ENCODE data around the gene TMEM132E. TPM values are rescaled to one million over a fixed set of nuclear protein-coding genes. Genes with fewer than 3 reads are reported as not detected.

Gene TMEM132E
- total and polyA plus RNA-seq, 2 experiments from 2014 or later: 0.16 to 0.45 TPM

DNA sequence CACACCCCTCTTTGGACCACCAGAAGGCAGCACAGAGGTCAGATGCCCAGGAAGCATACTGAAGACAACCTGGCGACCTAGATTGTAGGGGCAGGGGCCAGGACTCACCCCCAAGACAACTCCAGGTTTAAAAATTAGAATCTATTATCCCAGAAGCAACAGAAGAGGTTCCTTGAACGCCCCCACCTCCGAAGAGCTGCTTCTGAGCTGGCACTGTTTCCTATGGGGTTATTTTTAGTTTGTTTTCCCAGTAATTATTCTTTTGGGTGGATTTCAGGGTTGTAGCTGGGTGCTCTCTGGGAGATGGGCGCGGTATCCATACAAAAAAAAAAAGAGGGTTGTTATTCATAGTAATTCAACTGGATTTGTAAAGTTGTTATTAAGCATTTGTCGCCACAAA lies 10.4 kb upstream of the TMEM132E start:
- H3K36me3 ChIP-seq (ENCODE audit: insufficient read depth): no peaks in the 10 kb centered on the region
- H3F3A ChIP-seq (replicated peaks; ENCODE audit: low read depth): no peaks in the 10 kb centered on the region
- DNase-seq (ENCODE audit: low spot score): no peak
- no peak overlapping the region for H3K4me2 ChIP-seq
- no peak overlapping the region for H2AFZ ChIP-seq
- Mint-ChIP-seq H3K36me3 (ENCODE audit: low read depth) (no peaks in the 10 kb centered on the region), H3K9me3 (no peaks in the 10 kb centered on the region; the same call in 2 of the 3 replicates), H3K27me3 (ENCODE audit: insufficient read depth, low read depth, poor library complexity) (peaks cover 12% of the 10 kb centered on the region), H3K4me1 (peaks cover 17% of the 10 kb centered on the region), H3K4me3 (no peak overlapping the region), H3K27ac (no peak overlapping the region)
- no peaks in the 10 kb centered on the region for H3K79me2 ChIP-seq (replicated peaks; ENCODE audit: insufficient read depth)
- H3K27ac ChIP-seq (ENCODE audit: low read depth): no peak overlapping the region
- H4K20me1 ChIP-seq (replicated peaks; ENCODE audit: insufficient read depth): no peaks in the 10 kb centered on the region
- no peak overlapping the region for H3K4me3 ChIP-seq
- no peak for TF ChIP-seq REST (IDR thresholded peaks at IDR 0.05; ENCODE audit: unreplicated experiment)
- H3K4me1 ChIP-seq (ENCODE audit: insufficient read depth): no peaks in the 10 kb centered on the region; the same call in 1 of the 2 replicates
- H3K9me2 ChIP-seq (ENCODE audit: insufficient read depth): no peaks in the 10 kb centered on the region
- no peak for ATAC-seq
- H3K27me3 ChIP-seq (ENCODE audit: insufficient read depth): peaks cover 25% of the 10 kb centered on the region; the same call in 1 of the 2 replicates

DNA sequence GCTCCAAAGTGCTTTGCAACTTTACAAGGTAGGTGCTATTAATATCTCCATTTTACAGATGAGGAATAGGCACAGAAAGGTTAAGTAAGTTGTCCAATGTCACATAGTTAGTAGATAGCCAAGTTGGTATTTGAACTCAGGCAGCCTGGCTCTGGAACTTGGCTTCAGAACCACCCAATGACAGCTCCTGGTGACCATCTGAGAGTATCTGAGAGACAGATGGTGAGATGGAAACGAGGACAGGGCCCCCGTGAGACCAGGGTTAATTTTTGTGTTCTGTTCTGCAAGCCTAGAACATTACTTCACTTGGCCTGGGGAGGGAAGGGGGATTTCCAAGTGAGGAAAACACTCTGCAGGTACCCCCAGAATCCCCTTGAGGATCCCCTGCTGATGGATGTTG lies 9.8 kb upstream of the TMEM132E start:
- H3K4me3 Mint-ChIP-seq: no peak overlapping the region
- ATAC-seq (no peak), DNase-seq (ENCODE audit: low spot score) (no peak)
- Histone ChIP-seq H3K4me2 (no peak overlapping the region), H2AFZ (no peak overlapping the region), H3F3A (replicated peaks; ENCODE audit: low read depth) (no peaks in the 10 kb centered on the region), H3K79me2 (replicated peaks; ENCODE audit: insufficient read depth) (no peaks in the 10 kb centered on the region), H4K20me1 (replicated peaks; ENCODE audit: insufficient read depth) (no peaks in the 10 kb centered on the region; the same call in 1 of the 2 replicates), H3K9me2 (ENCODE audit: insufficient read depth) (no peaks in the 10 kb centered on the region), H3K4me1 (ENCODE audit: insufficient read depth) (no peaks in the 10 kb centered on the region; the same call in 1 of the 2 replicates), H3K27me3 (ENCODE audit: insufficient read depth) (peaks cover 25% of the 10 kb centered on the region), H3K4me3 (no peak overlapping the region), H3K36me3 (ENCODE audit: insufficient read depth) (no peaks in the 10 kb centered on the region), H3K27ac (ENCODE audit: low read depth) (no peak overlapping the region)
- H3K27me3 Mint-ChIP-seq (ENCODE audit: insufficient read depth, low read depth, poor library complexity): peaks cover 12% of the 10 kb centered on the region
- no peaks in the 10 kb centered on the region; the same call in 2 of the 3 replicates for H3K9me3 Mint-ChIP-seq
- H3K27ac Mint-ChIP-seq: no peak overlapping the region
- H3K36me3 Mint-ChIP-seq (ENCODE audit: low read depth): no peaks in the 10 kb centered on the region
- peaks cover 17% of the 10 kb centered on the region for H3K4me1 Mint-ChIP-seq
- no peak for TF ChIP-seq EZH2 (IDR thresholded peaks at IDR 0.05; ENCODE audit: low read depth, unreplicated experiment)
- TF ChIP-seq NANOG (IDR thresholded peaks at IDR 0.05; ENCODE audit: borderline replicate concordance): no peak
- TF ChIP-seq CREB1 (CRISPR knock-in tag; IDR thresholded peaks at IDR 0.05; ENCODE audit: low read depth): no peak
- TF ChIP-seq ZNF462 (CRISPR knock-in tag; IDR thresholded peaks at IDR 0.05): no peak
- TF ChIP-seq JUNB (IDR thresholded peaks at IDR 0.05; ENCODE audit: unreplicated experiment): no peak
- no peak for TF ChIP-seq EZH2phosphoT487 (IDR thresholded peaks at IDR 0.05; ENCODE audit: unreplicated experiment)
- no peak for TF ChIP-seq REST (IDR thresholded peaks at IDR 0.05; ENCODE audit: unreplicated experiment)
- no peak for TF ChIP-seq STAT1 (IDR thresholded peaks at IDR 0.05; ENCODE audit: unreplicated experiment)
- TF ChIP-seq POLR2AphosphoS5 (IDR thresholded peaks at IDR 0.05; ENCODE audit: low read depth): no peak
